HG03060 (cell line): ENCODE measurements around the gene OR2H1.
"Not testable (repeated sequence)": the region's sequence is repeated elsewhere in the genome, so short reads cannot be mapped to it uniquely, and the experiment has no call there.

ENCODE experiments used
- ATAC-seq: cut with Tn5 transposase; IDR thresholded peaks from one replicate; pipeline ENCODE4 v1.9.1; 2021; ENCODE audit warnings: low read depth, moderate number of reproducible peaks; ENCODE audit not compliant: unreplicated experiment

Gene OR2H1

DNA sequence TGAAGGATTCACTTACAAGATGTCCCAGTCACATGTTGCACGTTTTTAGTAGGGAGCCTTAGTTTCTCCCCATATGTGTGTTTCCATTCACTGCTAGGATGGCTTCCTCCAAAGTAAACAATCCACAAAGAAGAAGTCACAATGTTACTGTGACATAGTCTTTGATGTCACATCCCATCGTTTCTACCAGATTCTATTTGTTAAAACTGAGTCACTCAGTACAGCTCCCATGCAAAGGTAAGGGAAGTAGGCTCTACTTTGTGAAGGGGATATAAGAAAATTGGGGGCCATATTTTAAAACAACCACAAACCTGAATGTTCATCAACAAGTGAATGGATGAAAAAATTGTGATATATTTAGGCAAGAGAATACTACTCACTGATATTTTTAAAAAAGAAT is at the start of gene OR2H1, which contains the start of gene OR11A1:
Gene OR2H1 (plus strand): TSS at position 185 of the 400 bp plus-strand sequence. CDS start 4,615 bp downstream, outside the sequence.
Gene OR11A1 (minus strand): TSS at position 101 of the 400 bp plus-strand sequence. CDS start 29,430 bp downstream, outside the sequence.
- ATAC-seq: no peak

DNA sequence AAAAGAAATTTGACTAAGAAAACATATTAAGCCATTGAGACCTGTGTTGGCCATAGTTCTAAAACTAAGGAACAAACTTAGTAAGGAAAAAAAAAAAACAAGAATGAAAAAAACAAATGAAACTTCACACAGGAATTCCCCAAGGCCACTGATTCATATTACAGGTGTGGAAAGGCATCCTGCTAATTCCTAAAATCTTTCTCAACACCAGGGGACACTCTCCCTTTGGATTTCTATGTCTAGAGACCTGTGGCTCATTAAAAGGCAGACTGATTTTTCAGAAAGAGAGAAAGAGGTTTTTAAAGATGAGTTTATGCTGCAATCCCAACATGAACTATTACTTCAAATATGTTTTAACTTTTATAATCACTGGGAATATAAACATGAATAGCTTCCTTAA is 42.4 kb upstream of the OR2H1 start, which contains the start of gene OR12D1:
Gene OR12D1 (plus strand): TSS at position 341 of the 400 bp plus-strand sequence.
- ATAC-seq: no peak

DNA sequence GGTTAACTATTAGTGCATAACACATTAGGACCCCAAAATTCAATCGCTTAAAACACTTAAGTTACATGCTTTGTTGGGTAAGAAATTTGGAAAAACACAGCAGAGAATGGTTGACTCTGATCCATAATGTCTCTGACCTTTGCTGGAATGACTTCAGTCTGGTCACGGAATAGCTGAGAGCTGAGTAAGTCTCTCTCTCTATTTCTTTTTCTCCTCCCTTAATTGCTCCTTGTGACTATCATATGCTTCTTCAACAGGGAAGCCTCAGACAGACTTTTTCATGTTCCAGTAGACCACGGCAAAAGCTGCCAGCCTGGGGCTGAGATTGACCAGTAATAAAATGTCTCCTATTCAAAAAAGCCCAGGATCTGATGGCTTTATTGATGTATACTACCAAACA is 37.4 kb upstream of the OR2H1 start:
- ATAC-seq: no peak

DNA sequence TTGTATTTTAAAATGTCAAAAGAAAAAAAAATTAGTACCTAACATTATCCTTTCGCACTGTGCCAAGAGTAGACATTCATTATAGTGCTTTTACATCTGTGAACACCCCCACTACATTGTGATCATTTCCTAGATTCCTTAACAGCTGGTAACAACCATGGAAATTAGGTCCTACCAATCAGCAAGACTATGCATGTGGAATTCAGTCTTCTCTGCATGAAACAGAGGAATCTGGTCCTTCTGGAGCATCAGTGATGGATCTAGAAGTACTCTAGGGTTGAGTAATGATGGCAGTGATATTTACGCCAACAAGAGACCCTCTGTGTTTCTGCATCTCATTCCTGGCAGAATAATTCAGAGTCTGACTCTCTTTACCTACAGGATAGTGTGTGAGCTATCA is 32.8 kb upstream of the OR2H1 start:
- ATAC-seq: no peak

DNA sequence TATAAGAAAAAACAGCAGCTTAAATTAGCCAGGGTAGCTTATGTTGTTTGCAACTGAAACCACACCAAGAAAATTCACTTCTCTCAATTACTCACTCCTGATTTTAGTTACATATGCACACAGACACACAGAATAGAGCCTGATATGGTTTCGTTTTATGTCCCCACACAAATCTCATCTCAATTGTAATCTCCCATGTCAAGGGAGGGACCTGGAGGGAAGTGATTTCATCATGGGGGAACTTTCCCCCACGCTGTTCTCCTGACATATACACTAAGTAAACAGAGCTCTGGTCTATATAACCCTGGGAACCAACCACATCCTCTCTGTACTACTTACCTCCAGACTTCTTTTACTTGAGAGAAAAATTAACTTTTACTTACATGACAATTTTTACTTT is 32.4 kb upstream of the OR2H1 start:
- no peak for ATAC-seq

DNA sequence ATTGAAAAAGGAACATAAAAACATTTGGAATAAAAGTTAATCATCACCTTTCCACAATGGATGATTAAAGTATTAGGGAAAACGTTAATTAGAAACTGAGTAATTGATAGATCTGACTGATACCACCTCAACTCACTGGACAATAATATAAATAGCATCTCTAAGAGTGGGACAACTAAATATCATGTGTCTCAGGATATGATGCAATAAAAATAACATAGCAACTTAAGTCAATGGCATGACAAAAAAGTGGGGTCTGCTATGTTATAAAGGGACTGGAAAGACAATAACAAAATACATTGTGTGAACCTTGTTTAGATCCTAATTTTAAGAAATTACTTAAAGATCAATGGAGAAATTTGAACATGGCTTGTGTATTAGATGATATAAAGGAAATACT is 31.9 kb upstream of the OR2H1 start:
- ATAC-seq: no peak

DNA sequence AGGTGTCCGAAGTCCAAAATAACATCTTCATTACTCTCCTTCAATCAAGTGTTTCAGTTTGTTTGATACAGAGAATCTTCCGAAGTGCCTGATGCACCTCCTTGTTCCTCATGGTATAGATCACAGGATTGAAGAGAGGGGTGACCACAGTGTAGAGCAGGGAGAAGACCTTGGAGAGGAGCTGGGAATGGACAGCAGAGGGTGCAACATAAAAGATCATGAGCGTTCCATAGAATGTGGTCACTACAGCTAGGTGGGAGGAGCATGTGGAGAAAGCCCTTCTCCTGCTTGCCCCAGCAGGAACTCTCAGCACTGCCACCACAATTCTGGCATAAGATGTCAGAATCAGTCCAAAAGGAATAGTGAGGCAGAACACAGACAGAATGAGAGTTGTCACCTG is 30.3 kb upstream of the OR2H1 start:
- no peak for ATAC-seq

DNA sequence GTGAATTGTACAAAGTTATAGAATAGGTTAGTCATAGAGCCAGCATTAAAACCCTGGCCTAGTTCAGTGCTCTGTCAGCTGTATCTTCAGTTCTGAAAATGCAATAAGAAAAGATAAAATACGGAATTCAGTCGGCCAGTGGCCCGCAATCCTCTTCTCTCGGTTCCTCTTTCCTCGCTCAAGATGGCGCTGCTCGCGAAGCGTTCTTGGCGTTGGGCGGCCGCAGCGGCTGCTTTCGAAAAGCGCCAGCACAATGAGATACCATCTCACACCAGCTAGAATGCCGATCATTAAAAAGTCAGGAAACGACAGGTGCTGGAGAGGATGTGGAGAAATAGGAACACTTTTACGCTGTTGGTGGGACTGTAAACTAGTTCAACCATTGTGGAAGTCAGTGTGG is 20.2 kb upstream of the OR2H1 start:
- not testable (repeated sequence) for ATAC-seq

DNA sequence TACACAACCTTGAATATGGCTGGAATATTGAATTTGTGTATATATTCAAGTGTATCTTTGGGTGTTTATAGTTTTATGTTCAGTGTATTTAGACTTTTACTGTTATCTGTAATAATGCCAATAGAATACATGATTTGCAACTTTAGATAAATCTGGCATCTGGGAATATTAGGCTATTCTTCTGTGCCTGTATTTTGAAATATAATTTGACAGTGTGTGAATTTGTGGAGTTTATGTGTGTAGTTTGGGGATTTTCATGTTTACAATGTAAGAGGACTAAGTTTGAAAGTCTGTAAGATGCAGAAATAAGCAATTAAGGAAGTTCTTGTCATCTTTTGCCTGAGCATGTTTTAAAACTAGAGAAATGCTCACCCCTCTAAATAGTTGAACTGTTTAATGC is 17.9 kb upstream of the OR2H1 start, which contains the start of gene OR10C1:
Gene OR10C1 (plus strand): TSS at position 301 of the 400 bp plus-strand sequence. CDS start 710 bp downstream, outside the sequence.
- no peak for ATAC-seq

DNA sequence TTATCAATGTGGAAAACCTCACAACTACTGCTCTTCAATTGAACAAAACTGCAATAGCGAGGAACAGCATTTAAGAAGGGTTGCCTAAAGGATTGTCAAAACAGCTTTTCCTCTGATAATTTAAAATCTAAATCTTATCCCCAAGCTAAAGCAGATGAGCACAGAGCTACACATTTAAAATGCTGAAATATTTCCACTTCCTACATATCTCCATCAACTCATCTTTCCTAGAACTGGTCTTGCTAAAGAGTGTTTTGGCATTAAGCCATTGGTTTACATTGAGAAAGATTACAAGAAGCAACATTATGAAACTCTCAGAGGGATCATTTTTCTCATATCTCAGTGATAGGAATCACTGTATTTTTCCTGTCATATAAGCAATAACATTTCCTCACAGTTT is 14.2 kb upstream of the OR2H1 start:
- ATAC-seq: no peak

DNA sequence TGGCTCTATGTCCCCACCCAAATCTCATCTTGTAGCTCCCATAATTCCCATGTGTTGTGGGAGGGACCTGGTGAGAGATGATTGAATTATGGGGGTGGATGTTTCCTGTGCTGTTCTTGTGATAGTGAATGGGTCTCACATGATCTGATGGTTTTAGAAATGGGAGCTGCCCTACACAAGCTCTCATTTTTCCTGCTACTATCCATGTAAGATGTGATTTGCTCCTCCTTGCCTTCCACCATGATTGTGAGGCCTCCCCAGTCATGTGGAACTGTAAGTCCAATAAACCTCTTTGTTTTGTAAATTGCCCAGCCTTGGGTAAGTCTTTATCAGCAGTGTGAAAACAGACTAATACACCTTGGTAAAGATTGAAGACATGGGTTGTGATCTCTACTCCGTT is 12.9 kb upstream of the OR2H1 start:
- ATAC-seq: not testable (repeated sequence)

DNA sequence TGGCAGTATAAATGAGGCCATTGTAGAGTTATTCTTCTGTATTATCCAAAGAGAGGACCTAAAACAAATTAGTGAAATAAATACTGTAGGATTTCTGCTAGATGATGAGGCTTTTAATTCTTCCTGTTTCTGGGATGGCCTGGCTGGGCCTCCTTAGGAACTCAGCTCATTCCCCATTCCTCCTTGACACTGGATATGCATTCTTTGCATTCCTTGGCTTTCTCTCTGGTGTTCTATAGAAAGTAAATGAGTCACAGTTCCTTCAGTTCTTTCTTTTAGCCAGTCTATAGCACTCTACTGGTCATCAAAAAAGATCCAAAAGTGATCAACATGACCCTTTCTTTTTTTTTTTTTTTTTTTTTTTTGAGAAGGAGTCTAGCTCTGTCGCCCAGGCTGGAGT is 9.3 kb upstream of the OR2H1 start:
- ATAC-seq: no peak

DNA sequence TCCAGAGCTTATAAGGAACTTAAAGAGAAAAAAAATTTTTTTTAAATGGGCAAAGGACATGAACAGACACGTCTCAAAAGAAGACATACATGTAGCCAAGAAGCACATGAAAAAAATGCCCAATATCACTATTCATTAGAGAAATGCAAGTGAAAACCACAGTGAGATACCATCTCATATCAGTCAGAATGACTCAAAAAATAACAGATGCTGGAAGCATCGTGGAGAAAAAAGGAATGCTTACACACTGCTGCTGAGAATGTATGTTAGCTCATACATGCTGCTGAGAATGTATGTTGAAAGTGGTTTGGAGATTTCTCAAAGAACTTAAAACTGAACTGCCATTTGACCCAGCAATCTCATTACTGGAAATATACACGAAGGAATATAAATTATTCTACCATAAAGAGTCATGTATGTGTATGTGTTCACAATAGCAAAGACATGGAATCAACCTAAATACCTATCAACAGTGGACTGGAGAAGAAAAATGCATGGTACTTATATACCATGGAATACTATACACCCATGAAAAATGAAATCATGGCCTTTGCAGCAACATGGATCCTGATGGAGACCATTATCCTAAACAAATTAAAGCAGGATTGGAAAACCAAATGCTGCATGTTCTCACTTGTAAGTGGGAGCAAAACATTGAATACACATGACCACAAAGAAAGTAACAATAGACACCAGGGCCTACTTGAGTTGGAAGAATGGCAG is 5.3 kb upstream of the OR2H1 start:
- no peak for ATAC-seq

DNA sequence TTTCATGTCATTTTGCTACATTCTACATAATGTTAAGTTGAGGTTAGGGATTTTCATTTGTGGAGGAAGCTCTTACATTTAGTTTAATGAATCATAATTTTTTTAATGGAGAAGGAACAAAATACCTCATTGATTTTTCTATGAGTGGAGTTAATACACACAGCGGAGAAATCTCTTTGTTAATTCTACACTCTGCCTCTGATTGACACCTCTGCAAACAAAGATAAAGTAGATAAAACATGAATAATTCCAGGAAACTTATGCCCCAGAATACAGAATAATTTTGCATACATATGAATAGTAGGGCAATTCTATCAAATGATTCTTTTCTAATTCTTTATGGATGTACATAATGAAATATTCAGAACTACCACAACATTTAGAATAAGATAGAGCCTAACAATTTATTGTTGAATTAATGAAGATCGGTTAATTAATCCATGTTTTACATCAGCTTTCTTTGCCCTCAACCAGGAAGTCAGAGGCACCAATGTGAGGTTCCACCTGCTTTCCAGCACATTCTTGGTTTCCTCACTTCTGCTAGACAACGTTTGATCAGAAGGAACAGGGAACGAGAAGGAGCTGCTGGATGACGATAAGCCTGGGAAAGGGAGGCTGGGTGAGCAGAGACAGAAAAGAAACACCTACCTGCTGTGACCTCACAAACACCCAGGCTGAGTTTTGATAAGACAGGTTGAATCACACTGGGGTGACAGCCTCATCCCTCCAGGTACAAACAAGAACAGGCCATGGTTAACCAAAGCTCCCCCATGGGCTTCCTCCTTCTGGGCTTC is 4.3 kb downstream of the OR2H1 start:
- ATAC-seq: no peak

DNA sequence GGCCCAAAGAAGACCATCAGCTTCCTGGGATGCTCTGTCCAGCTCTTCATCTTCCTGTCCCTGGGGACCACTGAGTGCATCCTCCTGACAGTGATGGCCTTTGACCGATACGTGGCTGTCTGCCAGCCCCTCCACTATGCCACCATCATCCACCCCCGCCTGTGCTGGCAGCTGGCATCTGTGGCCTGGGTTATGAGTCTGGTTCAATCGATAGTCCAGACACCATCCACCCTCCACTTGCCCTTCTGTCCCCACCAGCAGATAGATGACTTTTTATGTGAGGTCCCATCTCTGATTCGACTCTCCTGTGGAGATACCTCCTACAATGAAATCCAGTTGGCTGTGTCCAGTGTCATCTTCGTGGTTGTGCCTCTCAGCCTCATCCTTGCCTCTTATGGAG is 5.1 kb downstream of the OR2H1 start:
- no peak for ATAC-seq

DNA sequence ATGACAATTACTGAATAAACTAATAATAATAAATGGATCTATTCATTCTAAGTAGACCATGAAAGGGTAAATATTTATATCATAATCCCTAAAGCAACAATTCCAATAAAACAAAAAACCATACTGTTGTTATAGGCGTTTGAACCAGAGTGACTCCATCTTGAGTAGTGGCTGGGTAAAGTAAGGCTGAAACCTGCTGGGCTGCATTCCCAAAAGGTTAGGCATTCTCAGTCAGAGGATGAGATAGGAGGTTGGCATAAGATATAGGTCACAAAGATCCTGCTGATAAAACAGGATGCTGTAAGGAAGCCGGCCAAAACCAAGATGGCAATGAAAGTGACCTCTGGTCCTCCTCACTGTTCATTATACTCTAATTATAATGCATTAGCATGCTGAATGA is 8.3 kb downstream of the OR2H1 start:
- ATAC-seq: no peak

DNA sequence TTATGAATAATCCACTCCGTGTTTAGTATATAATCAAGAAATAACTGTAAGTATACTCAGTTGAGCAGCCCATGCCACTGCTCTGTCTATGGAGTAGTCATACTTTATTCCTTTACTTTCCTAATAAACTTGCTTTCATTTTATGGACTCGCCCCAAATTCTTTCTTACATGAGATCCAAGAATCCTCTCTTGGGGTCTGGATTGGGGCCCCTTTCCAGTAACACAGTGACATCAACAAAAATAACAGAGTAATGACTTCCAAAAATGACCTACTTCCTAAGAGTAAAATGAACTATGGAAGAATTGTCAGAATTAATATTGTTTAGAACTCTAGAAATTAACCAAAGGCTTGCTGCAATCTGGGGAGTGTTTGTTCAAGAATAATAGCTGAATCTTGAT is 8.8 kb downstream of the OR2H1 start:
- ATAC-seq: no peak

DNA sequence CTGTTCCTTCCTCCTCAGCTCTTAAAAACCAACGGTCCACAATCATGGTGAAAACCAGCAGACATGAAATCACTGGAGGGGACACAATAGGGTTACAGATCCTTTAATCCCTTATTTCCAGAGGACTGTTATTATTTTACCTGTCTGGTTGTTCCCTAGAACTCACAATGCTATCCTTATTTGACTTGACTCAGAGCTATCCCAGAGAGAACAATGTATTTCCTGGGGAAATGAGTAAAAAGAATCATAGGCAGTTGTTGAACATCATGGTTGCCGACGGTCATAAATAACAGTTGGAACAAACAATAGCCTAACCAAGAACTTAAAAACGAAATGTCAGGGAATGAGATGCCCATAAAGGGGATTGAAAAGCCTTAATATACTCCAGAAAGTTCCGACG is 9.3 kb downstream of the OR2H1 start:
- ATAC-seq: no peak

DNA sequence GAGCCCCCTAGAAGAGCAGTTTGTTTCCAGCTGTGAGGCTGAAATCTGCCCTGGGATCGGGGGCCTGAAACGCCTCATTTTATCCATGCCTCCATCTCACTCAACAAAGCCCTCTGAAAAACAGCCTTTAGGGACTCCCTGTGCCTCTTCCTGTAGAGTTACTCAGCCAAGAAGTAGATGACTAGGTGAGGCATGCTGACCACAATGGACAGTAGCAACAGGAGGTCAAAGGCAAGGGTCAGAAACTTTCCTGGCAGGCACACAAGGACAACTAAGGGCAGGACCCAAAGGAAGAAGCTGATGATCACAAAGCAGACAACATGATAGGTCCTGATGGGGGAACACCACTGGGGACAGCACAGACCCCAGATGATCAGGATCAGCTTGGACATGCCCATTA is 18.0 kb downstream of the OR2H1 start:
- no peak for ATAC-seq

DNA sequence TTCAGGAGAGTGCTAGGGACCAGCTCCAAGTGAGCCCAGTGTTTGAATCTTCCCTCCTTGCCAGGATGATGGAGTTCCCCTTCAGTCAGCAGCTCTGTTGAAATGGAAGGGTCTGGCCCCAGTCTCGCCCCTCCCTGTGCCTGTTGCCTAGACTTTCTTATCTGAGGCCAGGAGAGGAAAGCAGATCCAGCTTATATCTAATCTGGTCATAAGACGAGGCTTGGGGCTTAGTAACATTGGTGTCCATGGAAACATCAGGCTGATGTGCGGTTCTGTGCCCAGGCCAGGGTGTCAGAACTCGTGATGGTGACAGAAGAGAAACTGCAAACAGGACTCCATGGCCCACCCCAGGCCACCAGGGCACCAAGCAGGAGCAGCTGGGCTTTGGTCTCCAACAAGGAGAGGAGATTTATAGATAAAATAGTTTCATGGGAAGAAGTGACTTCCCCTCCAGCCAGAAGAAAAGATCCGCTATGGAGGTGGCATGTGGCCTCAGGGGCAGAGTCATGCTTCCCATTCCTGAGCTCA is 21.0 kb downstream of the OR2H1 start:
- no peak for ATAC-seq

DNA sequence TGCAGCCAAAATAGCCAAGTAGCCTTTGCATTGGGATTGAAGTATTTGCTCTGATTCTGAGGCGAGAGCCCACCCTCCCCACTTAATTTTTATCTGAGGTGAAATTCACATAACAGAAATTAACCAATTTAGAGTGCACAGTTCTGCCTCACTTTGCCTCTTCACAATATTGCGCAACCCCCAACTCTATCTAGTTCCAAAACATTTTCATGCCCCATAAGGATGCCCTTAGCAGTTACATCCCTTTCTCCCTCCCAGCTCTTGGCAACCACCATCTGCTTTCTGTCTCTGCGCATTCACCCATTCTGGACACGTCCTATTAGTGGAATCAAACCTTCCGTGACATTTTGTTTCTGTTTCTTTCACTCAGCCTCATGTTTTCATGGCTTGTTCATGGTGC is 21.8 kb downstream of the OR2H1 start:
- ATAC-seq: no peak
